GM21381 (cell line): ENCODE results near the gene SFMBT2.

Source experiments
- ATAC-seq: cut with Tn5 transposase; IDR thresholded peaks from one replicate; pipeline ENCODE4 v1.9.1; 2021; ENCODE audit warnings: mild to moderate bottlenecking, moderate library complexity; ENCODE audit not compliant: unreplicated experiment

The SFMBT2 gene

DNA sequence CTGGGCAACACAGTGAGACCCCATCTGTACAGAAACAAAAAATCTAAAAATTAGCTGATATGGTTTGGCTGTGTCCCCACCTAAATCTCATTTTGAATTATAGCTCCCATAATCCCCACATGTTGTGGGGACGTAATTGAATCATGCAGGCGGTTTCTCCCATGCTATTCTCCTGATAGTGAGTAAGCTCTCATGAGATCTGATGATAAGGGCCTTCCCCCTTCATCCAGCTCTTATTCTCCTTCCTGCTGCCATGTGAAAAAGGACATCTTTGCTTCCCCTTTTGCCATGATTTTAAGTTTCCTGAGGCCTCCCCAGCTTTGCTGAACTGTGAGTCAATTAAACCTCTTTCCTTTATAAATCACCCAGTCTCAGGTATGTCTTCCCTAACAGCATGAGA is 136.5 kb downstream of the SFMBT2 start:
- ATAC-seq = no peak

DNA sequence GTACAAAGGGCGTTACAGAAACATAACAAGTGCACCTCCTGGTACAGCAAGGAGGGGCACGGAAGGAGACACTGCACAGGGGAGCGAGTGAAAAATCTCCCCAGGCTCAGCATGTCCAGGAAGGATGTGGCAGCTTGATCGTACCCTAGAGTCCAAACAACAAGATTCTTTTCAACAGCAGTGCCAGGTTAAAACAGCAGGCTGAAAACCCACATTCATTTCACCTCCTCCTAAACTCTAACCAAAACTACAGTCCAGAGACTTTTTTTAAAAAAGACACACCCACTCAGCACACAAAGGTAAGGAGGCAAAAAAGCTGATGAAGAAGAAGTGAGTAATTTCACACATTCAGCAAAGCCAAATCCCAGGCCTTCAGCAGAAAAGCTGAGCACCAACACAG is 138.8 kb downstream of the SFMBT2 start:
- no peak for ATAC-seq

DNA sequence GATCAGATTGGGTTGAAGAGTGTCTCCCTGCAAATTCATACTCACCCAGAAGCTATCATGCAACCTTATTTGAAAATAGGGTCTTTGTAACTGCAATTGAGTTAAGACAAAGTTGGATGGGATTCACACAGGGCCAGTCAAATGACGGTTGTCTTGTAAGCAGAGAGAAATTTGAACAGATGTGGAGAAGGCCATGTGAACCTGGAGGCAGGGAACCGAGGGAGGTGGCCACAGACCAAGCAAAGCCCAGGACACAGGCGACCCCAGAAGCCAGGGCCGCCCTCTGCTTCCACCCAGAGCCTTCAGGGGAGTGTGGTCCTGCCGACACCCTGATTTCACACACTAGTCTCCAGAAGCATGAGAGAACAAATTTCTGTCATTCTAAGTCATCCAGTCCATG is 140.8 kb downstream of the SFMBT2 start:
- ATAC-seq = no peak

DNA sequence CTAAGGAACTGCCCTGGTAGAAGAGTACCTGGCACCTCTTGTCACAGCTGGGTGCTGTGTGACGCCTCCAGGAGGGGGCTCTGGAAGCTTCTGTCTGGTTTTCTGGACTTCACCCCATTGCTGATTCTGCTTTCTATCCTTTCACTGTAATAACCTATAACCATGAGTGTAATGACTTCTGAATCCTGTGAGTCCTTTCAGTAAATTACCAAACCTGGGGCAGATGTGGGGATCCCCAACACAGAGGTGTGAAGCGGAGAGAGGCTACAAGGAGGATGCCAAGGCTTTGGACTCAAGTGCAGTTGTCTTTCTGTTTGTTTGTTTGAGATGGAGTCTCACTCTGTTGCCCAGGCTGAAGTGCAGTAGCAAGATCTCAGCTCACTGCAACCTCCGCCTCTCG is 143.7 kb downstream of the SFMBT2 start:
- ATAC-seq = no peak

DNA sequence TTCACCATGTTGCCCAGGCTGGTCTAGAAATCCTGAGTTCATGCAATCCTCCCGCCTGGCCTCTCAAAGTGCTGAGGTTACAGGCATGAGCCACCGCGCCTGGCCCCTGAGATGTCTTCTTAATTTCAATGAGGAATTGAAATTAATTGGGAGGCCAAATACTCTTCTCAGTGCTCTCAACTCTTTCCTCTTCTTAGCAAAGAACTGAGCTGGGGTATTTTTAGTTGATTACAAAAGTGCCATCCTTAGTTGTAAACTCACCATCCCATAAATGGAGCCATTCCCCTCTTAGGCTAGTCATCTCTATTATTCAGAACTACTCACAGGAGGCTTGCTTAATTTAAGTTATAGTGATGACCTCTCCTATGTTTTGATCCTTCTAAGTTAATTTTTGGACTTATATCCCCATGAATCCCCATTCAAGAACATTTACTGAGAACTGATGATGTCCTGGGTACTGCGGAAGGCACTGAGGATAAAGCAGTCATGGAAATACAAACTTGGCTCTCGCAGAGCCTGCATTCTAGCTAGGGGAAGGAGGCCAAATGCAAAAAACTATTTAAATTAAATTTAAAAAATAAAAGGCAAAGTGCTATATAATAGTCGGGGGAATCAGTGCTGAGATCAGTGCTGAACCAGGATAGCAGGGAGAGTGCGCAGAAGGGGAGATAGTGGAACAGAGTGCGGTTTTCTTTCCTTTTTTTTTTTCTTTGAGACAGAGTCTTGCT is 145.3 kb downstream of the SFMBT2 start:
- ATAC-seq = no peak

DNA sequence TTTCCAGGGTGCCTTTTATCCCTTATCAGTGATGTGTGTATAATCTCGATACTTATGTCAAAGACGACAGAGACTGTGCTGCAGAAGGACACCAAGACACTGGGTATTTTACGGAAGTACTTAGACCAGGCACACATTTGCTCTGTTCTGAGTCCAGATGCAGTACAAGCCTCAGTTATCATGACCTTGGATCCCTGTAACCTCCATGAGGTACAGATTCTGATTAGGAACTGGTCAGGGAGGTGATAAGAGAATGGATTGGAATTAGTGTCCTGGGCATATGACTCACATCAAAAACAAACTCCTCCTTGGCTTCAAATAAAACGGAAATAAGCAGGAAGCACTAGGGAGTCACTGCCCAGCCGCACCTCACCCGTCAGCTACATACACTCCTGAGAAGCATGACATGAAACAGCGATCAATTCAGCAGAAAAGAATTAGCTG is 146.5 kb downstream of the SFMBT2 start:
- ATAC-seq = no peak

DNA sequence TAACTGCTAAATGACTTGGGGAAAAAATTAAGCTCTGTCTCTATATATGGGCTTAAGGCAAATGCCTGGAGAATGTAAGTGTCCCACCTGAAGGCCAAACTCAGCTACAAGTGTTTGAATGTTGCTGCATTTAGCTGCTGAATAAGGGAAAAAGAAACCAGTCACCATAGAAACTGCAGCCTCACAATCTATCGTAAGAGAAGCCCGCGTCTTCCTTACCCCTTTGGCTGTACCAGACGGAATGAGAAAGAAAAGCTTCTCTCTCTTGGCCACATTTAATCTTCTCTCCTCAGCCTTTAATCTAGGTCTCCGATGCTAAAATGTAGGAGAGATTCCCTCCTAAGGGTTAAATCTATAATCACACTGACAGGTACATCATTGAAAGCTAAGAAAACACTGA is 147.2 kb downstream of the SFMBT2 start:
- no peak for ATAC-seq

DNA sequence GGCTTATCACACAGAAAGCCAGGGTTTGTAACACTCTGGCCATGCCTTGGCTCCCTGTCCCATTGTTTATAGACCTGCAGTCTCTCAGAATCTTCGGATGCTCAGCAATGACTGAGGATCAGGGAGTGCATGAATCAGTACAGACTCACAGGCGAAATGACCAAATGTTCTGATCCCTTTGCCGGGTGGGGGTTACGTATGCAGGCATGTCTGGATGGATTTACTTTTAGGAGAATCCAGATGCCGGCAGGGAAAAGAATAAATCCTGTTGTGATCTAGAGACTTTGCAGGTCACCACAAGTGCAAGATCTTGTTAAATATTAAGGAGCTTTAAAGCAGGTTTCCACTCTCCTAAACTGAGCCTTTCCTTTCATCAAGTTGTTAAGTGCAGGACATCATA is 149.5 kb downstream of the SFMBT2 start:
- no peak for ATAC-seq

DNA sequence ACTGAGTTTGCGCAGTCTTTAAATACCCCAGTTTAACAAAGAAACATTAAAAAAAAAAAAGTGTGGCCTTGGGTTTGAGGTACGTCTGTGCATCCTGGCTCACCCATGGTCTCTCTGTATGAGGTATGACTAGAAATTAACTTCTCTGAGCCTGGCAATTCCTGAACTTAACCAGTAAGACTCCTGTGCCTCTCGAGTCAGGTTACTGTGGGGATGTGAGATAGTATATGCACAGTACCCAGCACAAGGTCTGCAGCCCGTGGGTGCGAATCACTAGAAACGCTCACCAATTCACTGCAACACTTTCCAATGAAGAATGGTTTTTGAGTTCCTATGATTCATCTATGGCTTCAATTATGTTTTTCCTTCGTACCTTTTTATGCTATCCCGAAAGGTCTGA is 149.9 kb downstream of the SFMBT2 start:
- ATAC-seq = no peak

DNA sequence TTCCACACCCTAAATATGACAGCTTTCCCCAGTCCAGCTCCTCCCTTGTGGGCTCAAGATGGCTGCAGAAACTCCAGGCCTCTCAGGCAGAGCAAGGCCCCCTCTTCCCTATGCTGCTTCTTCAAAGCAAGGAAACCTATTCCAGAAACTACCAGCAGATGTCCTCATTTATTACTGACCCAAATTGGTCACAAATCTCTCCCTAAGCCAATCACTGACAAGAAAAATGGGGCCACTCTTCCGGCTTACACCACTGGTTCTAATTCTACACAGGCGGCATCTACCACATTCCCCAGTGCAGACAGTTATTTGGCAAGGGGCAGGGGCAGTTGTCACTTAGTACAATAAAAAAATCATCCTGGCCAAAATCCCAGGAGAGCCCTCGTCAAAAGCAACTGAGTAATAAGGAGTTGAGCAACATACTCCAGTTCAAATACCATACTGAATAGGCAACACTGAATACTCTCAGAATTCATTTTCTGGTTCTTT is 150.4 kb downstream of the SFMBT2 start:
- peak; percentile 61 for ATAC-seq

DNA sequence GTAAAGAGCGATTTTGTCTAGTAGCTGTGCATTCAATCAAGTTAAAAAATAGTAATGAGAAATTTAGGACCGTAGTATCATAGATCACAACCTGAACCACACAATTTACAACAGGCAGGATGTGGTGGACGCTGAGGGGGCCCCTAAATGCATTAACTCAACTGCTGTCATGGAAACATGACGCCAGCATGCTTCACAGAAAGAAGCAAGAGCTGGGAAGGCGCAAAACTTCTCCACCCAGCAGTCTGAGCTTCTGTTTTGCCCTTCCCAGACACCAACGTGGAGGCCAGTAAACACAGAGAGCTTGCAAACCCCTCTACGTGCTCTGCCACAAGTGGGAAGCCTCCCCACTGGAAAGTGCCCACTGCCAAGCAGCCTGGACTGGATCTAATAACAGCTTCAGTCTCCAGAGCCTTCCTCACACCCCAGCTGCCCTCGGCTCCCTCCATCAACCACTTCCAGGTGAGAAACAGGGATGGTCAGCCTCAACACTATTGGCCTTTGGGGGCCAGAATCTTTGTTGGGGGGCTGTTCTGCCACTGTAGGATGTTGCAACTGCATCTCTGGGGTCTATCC is 151.8 kb downstream of the SFMBT2 start:
- ATAC-seq = peak; percentile 74

DNA sequence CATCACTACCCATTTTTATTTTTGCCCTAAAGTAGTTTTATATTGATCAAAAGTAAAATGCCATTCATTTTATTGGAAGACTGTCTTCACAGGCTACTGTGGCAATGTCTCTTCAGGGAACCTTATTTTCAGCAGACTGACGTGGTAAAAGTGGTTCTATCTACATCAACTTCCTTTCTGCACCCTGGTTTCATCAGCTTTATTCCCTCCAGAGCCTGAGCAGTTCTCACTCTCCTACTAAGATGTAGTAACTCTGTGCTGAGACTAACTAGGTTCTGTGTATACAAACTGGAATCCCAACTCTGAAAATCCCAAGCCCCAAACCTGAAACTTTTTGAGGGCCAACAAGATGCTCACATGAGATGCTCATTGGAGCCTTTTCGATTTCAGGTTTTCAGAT is 155.3 kb downstream of the SFMBT2 start:
- ATAC-seq = no peak

DNA sequence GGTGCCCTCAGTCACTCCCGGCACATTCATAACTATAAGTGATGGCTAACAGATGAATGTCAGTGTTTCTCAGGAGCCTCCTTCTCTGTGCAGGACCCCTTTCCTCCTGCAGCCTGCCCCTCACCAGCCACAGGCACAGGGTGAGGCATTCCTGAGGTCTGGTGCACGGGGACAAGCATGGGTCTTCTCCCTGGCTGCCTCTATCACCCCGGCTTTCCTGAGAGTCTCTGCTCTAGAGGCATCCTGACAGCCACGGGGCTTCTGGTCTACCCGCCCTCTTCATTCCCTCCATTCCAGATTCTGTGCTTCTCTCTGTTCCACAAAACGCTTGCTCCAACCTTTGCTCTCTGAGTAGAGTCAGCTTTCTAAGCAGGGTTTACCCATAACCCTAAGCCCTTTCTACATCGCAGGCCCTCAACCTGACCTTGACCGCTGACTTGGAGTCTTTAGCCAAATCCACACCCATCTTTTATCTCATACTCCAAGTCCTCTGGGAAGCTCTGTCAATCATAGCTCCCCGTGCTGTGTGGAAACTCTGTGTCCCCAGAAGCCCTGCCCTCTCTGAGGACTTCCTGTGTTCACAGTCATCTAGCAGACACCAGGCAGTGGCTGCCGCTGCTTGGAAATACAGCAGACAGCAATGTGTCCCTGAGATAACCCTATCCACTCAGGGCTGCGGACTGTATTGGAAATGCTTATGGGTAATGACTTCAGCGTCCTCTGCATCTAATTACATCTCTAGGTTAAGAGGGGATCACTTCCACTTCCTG is 159.0 kb downstream of the SFMBT2 start:
- no peak for ATAC-seq

DNA sequence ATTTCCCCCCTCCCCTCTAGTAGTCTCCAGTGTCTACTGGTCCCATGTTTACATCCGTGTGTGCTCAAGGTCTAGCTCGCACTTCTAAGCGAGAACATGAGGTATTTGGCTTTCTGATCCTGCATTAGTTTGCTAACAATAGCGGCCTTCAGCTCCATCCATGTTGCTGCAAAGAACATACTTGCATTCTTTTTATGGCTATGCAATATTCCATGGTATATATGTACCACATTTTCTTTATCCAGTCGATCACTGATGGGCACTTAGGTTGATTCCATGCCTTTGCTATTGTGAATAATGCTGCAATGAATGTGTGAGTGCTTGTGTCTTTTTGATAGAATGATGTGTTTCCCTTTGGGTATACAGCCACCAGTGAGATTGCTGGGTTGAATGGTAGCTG is 160.6 kb downstream of the SFMBT2 start:
- no peak for ATAC-seq

DNA sequence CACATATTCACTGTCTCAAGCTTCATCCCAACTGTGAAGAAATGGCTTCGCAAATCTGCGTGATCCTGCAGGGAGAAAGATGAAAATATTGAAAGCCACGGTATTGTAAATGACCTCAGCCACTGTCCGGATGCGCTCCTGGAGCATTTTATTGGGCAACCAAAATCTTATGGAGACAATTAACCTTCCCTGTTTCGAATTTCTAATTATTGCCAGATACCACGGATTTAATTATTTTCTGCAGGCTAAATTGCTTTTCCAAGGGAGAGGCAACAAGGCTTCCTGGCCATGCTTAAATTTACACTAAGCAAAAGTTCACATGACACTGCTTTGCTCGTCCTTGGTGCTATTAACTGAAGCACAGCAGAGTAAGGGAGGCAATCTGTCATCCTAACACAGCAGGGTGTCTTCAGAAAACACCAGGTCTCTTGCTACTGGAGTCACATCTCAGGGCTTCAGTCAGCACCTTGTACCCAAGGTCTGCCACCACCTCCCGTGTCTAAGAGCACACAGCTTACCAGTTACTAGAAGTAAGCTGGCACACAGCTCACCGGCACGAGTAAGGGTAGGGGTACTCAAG is 162.2 kb downstream of the SFMBT2 start:
- no peak for ATAC-seq

DNA sequence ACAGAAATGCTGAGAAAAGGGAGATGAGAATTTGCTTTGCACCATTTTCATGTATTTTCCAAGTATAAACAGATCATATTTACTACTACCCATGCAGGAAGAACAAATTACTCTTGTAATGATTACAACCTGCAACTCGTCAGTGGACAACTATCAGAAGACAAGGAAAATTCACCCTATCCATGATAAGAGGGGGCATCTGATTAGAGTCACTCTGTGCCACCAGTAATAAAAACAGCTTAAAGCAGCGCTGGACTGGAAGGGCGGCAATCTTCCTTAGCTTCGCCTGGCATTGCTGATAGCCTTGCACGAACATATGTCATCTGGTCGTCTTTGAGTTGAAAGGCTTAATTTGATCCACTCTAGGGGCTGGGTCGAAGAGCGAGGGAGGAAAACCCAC is 162.7 kb downstream of the SFMBT2 start:
- no peak for ATAC-seq

DNA sequence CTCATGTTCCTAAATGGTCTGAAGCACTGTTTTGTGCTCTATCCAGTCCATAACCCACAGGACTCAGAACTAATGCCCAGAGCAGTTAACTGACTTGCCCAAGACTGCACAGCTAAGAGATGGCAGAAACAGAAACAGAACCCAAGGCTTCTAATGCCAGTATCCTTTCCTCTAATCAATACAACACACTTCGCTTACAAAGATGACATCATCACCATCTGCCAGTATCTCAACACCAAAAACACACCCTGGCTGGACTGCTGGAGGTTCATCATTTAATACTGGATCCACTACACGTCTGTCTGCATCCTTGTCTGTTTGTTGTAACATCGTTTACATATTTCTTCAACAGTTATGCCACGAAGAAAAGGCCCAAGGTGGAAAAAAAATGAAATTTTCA is 165.3 kb downstream of the SFMBT2 start:
- no peak for ATAC-seq

DNA sequence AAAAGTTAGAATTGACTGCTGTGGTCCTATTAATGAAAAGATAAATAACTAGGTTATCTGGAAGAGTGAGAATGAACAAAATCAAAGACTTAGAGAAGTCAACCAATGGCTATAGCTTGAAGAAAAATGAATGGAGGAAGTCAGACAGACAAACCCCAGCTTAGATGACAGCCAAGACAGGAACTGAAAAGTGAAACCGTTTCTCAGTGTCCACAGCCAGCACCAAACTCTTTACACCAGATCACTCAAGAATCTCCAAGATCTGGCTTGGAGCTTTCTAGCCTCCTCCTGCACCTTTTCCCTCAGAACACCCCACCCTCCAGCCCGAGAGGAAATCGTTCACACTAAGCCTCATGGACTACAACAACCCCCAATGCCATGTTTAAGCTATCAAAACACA is 167.0 kb downstream of the SFMBT2 start:
- ATAC-seq = peak; percentile 82

DNA sequence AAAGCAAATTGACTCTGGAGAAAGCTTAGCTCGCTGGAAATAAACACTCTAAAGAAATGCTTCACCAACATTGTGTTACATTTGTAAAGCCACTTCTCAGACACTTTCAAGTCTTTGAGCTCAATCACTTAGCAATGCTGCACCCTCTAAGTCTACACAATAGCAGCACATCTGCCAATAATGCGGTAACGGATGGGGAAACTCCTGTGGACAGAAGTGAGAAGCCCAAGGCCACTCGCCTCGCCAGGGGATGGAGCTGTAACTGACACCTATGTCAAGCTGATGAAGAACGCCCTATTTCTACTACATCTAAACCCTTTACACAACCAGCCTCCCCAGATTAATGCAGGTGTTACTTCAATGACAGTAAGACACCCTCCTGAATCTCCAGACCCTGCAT is 167.7 kb downstream of the SFMBT2 start:
- ATAC-seq = no peak

DNA sequence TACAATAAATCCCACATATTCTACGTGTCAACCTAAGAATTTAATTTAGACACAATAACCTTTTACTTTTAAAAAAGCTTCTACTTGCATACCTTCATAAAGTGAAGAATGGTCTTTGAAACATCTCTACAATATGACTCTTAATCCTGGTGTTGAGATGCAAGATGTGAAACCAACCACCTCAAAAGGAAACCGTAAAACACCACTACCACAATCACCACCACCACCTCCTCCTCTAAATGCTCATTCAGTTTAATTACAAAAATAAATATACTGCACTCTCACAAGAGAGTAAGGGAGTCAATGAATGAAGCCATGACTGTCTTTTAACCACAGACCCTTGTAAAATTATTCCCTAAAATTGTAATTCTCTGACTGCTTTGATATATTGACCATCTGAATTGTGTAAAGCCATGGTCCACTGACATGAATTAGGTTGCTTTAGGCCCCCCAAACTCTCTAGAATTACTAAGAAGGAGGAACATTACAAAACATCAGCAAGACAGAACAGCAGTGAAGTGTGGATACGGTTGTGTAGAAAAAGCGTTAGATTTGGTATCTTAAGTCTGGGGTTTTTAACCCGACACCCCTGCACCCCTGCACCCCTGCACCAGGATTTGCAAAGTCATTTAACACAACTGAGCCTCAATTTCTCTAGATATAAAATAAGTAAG is 171.4 kb downstream of the SFMBT2 start:
- ATAC-seq = peak; percentile 78

DNA sequence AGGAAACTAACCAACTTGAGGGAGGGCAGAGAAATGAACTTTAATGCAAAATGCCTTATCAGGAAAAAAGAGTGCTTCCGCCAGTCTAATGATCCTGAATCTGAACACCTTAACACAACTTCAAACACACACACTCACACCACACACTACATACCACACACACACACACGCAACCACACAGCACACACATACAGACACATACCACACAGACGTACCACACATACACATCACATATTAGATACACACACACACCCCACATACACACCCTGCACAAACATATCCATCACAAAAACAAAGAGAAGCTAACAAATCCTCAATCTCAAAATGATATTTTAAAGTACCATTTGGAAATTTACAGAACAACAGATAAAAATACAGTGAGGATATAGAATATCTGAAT is 175.5 kb downstream of the SFMBT2 start:
- no peak for ATAC-seq
